ENCODE measurements around the gene ZNF431. TPM values are rescaled to one million over a fixed set of nuclear protein-coding genes. Genes with fewer than 3 reads are reported as not detected.
A peak's percentile ranks its signal among the peaks of the same experiment; 100 is the strongest.

Gene ZNF431
- total and polyA plus RNA-seq, 9 of the 15 experiments (the other 6 are each of a cell fraction or from before 2014, with no cell fraction given), result 3.3 to 24.8 (median 13.5) TPM

DNA sequence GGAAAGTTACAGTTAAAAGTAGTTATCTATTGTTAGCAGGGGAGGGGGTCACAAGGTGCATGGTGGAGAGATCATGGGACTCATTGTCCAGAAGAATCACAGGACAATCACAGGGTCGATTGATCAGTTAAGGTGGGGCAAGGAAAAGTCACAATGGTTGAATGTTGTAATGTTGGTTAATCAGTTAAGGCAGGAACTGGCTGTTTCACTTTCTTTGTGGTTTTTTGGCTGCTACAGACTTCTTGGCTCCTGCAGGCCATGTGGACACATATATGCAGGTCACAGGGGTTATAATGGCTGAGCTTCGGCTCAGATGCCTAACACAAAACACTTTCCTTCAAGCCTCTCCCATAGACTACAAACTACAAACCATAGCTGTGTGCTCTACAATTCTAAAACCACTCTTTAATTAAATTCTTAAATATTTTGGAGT lies 6.9 kb upstream of the ZNF431 start (continued):
- TF ChIP-seq CBX8 (IDR thresholded peaks at IDR 0.05; ENCODE audit: borderline replicate concordance, extremely low read depth, low read depth, low read length, poor library complexity, severe bottlenecking) (no peak), ID3 (CRISPR knock-in tag; IDR thresholded peaks at IDR 0.05) (no peak), ID3 (tag; IDR thresholded peaks at IDR 0.05) (peak; percentile 54; the same call in 1 of the 2 replicates), PTRF (tag; IDR thresholded peaks at IDR 0.05) (peak; percentile 82), SAP30 (IDR thresholded peaks at IDR 0.05; ENCODE audit: borderline replicate concordance, insufficient read depth, low read depth, low read length, poor library complexity, severe bottlenecking) (no peak), HDAC8 (tag; IDR thresholded peaks at IDR 0.05) (no peak), ZBTB49 (CRISPR knock-in tag; IDR thresholded peaks at IDR 0.05; ENCODE audit: borderline replicate concordance) (no peak), CEBPZ (IDR thresholded peaks at IDR 0.05; ENCODE audit: borderline replicate concordance, low read depth, low read length) (no peak), TCF15 (CRISPR knock-in tag; IDR thresholded peaks at IDR 0.05) (peak; percentile 80; the same call in 1 of the 2 replicates), EWSR1 (IDR thresholded peaks at IDR 0.05; ENCODE audit: borderline replicate concordance, low read depth, partially characterized antibody) (no peak), NFATC3 (IDR thresholded peaks at IDR 0.05) (no peak), ESRRA (IDR thresholded peaks at IDR 0.05; ENCODE audit: borderline replicate concordance, low read depth) (no peak; the same call in 1 of the 2 replicates), MAZ (CRISPR knock-in tag; conservative IDR thresholded peaks at IDR 0.05 in 1 of 2, IDR thresholded peaks at IDR 0.05 in 1 of 2) (no peak), SP2 (IDR thresholded peaks at IDR 0.05; ENCODE audit: extremely low read depth, low read depth, low read length, poor library complexity, severe bottlenecking) (no peak), KDM2B (CRISPR knock-in tag; IDR thresholded peaks at IDR 0.05) (no peak), MXI1 (IDR thresholded peaks at IDR 0.05; ENCODE audit: low read depth, low read length) (no peak)
